ENCODE measurements around the gene SLC27A4. TPM values are rescaled to one million over a fixed set of nuclear protein-coding genes. Genes with fewer than 3 reads are reported as not detected.

SLC27A4 gene
- polyA plus RNA-seq, 4 donors: 23.2 to 162 (median 95.0) TPM

DNA sequence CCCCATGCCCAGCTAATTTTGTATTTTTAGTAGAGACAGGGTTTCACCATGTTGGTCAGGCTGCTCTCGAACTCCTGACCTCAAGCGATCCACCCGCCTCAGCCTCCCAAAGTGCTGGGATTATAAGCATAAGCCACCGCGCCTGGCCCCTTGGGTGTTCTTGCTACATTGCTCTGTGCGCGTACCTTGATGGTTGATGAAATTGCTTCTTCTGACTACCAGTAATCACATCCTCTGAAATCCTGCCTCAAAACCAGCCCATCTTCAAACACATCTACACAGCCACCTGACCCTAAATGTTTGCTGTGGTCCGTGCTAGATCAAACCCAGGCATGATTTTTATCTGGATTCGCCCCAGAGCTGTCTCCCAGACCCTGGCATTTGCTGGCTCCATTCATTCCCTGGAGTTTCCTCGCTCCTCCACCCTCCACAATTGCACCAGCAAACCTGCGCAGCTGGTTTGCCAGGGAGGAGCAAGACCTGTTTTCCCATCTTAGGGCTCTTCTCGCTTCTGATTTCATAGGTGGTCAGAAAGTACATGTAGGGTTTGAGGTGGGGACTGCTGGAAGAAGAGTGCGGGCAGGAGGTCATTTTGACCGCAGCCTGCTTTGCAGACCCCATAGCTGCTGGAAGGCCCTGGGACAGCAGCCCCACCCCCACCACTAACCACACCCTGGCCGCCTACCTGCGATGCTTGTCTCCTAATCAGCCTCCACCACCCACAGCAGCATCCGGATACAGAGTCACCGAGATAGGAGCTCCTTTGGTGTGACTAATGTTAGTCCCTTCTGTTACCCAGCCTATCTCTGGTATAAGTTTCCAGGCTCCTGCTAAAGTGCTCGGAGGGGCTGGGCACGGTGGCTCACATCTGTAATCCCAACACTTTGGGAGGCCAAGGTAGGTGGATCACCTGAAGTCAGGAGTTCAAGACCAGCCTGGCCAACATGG, 41.5 kb upstream of the SLC27A4 start:
- H3K36me3 ChIP-seq (ENCODE audit: control insufficient read depth in 3 of 3, insufficient read depth in 2 of 3, low read depth in 1 of 3, low read length in 3 of 3): peaks cover 0 to 4% (median 0%) of the 10 kb centered on the region in 3 donors
- peak; percentile 38 to 52 for DNase-seq
- no peak for FAIRE-seq
- no peak overlapping the region for H3K4me3 ChIP-seq (ENCODE audit: low read depth in 1 of 3, low read length in 3 of 3)
- peak overlapping the region in 1 of 3 donors; percentile 30 for H3K27ac ChIP-seq (ENCODE audit: low read depth in 1 of 3, low read length in 2 of 3)
- no peaks in the 10 kb centered on the region for H3K9me3 ChIP-seq (ENCODE audit: control insufficient read depth in 2 of 2, insufficient read depth in 1 of 2, low read depth in 1 of 2, low read length in 1 of 2)
- peaks cover 0 to 24% (median 0%) of the 10 kb centered on the region in 3 donors for H3K4me1 ChIP-seq (ENCODE audit: control insufficient read depth in 3 of 3, insufficient read depth in 2 of 3, low read depth in 1 of 3, low read length in 2 of 3)
- no peaks in the 10 kb centered on the region for H3K27me3 ChIP-seq (ENCODE audit: control insufficient read depth in 3 of 3, insufficient read depth in 3 of 3, low read length in 3 of 3)
- WGBS, 3 donors: 37 to 79% (median 51%) methylated on average over 18 to 20 of the region's 20 CpGs

DNA sequence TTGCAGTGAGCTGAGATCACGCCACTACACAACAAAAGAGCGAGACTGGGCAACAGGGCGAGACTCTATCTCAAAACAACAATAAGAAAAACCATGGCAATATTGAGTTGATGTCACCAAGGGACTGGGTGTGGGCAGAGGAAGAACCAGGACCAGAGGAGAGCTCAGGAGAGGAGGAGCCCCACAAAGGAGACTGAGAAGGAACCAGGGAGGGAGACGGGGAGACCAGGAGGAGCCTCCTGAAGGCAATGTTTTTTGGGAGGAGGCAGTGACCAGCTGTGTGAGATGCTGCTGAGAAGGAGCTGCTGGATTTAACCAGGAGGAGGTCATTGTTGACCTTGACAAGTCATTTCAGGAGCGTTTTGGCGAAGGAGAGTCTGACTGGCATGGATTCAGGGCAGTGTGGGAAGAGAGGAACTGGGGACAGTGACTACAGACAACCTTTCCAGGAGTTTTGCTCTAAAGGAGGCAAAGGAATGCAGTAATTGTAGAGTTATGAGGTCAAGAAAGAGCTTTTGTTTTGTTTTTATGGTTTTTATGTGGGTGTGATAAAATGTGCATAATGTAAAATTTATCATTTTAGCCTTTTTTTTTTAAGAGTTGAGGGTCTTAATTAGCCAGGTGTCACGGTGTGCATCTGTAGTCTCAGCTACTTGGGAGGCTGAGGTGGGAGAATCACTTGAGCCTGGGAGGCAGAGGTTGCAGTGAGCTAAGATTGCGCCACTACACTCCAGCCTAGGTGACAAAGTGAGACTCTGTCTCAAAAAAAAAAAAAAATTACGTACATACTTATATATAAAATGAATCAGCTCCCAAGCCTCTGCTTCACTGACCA, 36.0 kb upstream of the SLC27A4 start:
- Histone ChIP-seq H3K27ac (ENCODE audit: low read depth in 1 of 3, low read length in 2 of 3) (no peak overlapping the region), H3K9me3 (ENCODE audit: control insufficient read depth in 2 of 2, insufficient read depth in 1 of 2, low read depth in 1 of 2, low read length in 1 of 2) (no peaks in the 10 kb centered on the region), H3K4me3 (ENCODE audit: low read depth in 1 of 3, low read length in 3 of 3) (no peak overlapping the region), H3K36me3 (ENCODE audit: control insufficient read depth in 3 of 3, insufficient read depth in 2 of 3, low read depth in 1 of 3, low read length in 3 of 3) (peaks cover 0 to 31% (median 4%) of the 10 kb centered on the region in 3 donors), H3K27me3 (ENCODE audit: control insufficient read depth in 3 of 3, insufficient read depth in 3 of 3, low read length in 3 of 3) (no peaks in the 10 kb centered on the region), H3K4me1 (ENCODE audit: control insufficient read depth in 3 of 3, insufficient read depth in 2 of 3, low read depth in 1 of 3, low read length in 2 of 3) (no peaks in the 10 kb centered on the region)
- no peak for FAIRE-seq
- no peak for DNase-seq
- 83 to 86% (median 85%) methylated on average over 9 of the region's 9 CpGs for WGBS, 3 donors

DNA sequence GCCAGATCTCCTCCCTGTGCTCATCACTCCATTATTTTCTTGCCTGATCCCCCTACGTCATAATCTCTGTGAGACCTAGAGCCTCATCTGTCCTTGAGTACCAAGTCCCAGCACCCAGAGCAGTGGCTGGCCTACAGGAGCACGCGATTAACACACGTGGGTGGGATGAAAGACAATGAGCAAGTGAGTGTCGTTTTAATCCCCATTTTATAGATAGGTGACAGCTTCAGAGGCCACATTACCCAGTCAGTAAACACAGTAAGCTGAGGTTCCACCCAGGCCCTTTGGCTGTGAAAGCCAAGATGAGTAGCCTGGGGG, 35.4 kb upstream of the SLC27A4 start:
- Histone ChIP-seq H3K27me3 (ENCODE audit: control insufficient read depth in 3 of 3, insufficient read depth in 3 of 3, low read length in 3 of 3) (no peaks in the 10 kb centered on the region), H3K4me1 (ENCODE audit: control insufficient read depth in 3 of 3, insufficient read depth in 2 of 3, low read depth in 1 of 3, low read length in 2 of 3) (no peaks in the 10 kb centered on the region), H3K27ac (ENCODE audit: low read depth in 1 of 3, low read length in 2 of 3) (no peak overlapping the region), H3K4me3 (ENCODE audit: low read depth in 1 of 3, low read length in 3 of 3) (no peak overlapping the region), H3K36me3 (ENCODE audit: control insufficient read depth in 3 of 3, insufficient read depth in 2 of 3, low read depth in 1 of 3, low read length in 3 of 3) (peaks cover 4 to 37% (median 6%) of the 10 kb centered on the region in 3 donors), H3K9me3 (ENCODE audit: control insufficient read depth in 2 of 2, insufficient read depth in 1 of 2, low read depth in 1 of 2, low read length in 1 of 2) (no peaks in the 10 kb centered on the region)
- 66 to 69% (median 68%) methylated on average over 5 of the region's 5 CpGs for WGBS, 3 donors
- no peak for DNase-seq
- FAIRE-seq: no peak

DNA sequence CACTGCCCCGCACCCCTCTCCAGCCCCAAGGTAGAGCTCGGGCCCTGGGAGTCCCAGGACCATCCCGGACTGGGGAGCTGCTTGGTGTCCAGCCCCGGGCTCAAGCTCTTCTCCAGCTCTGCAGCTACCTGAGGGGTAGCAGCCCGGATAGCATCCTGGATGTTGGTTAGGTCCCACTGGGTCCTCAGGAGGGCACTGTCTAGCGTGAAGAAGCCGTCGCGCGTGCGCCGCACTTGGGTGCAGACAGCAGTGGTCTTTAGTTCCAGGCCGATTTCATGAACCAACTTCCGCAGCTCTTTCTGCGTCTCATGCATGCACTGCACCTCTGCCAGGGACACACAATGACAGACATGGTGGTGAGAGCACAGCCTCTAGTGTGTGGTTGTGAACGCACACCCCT, 30.8 kb upstream of the SLC27A4 start:
- DNase-seq (no peak), FAIRE-seq (no peak)
- no peaks in the 10 kb centered on the region for H3K4me1 ChIP-seq (ENCODE audit: control insufficient read depth in 3 of 3, insufficient read depth in 2 of 3, low read depth in 1 of 3, low read length in 2 of 3)
- H3K27me3 ChIP-seq (ENCODE audit: control insufficient read depth in 3 of 3, insufficient read depth in 3 of 3, low read length in 3 of 3): no peaks in the 10 kb centered on the region
- 95 to 98% (median 95%) methylated on average over 16 of the region's 16 CpGs for WGBS, 3 donors
- H3K4me3 ChIP-seq (ENCODE audit: low read depth in 1 of 3, low read length in 3 of 3): no peak overlapping the region
- H3K9me3 ChIP-seq (ENCODE audit: control insufficient read depth in 2 of 2, insufficient read depth in 1 of 2, low read depth in 1 of 2, low read length in 1 of 2): no peaks in the 10 kb centered on the region
- H3K27ac ChIP-seq (ENCODE audit: low read depth in 1 of 3, low read length in 2 of 3): no peak overlapping the region
- H3K36me3 ChIP-seq (ENCODE audit: control insufficient read depth in 3 of 3, insufficient read depth in 2 of 3, low read depth in 1 of 3, low read length in 3 of 3): peaks cover 8 to 74% (median 24%) of the 10 kb centered on the region in 3 donors

DNA sequence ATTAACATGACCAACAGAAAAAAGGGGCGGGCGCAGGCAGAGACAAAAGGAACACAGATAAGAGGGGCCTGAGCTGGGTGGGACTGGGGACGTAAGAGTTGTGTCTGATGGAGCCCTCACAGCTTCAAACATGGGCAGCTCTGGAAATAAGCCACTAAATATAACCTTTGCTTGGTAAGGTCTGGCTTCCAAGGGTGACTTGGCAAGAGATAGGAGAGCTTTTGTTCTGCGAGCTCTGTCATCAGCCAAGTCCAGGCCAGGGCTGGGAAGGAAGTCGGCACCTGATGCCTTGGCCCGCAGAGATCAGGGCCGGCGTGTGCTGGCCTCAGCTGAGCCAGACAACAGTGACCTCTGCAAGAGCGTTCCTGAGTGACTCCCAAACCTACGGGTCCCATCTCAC, 29.9 kb upstream of the SLC27A4 start:
- no peaks in the 10 kb centered on the region for H3K4me1 ChIP-seq (ENCODE audit: control insufficient read depth in 3 of 3, insufficient read depth in 2 of 3, low read depth in 1 of 3, low read length in 2 of 3)
- FAIRE-seq (no peak), DNase-seq (no peak)
- no peaks in the 10 kb centered on the region for H3K9me3 ChIP-seq (ENCODE audit: control insufficient read depth in 2 of 2, insufficient read depth in 1 of 2, low read depth in 1 of 2, low read length in 1 of 2)
- WGBS, 3 donors: 73 to 87% (median 78%) methylated on average over 10 of the region's 10 CpGs
- H3K27me3 ChIP-seq (ENCODE audit: control insufficient read depth in 3 of 3, insufficient read depth in 3 of 3, low read length in 3 of 3): no peaks in the 10 kb centered on the region
- H3K36me3 ChIP-seq (ENCODE audit: control insufficient read depth in 3 of 3, insufficient read depth in 2 of 3, low read depth in 1 of 3, low read length in 3 of 3): peaks cover 13 to 77% (median 24%) of the 10 kb centered on the region in 3 donors
- H3K4me3 ChIP-seq (ENCODE audit: low read depth in 1 of 3, low read length in 3 of 3): no peak overlapping the region
- no peak overlapping the region for H3K27ac ChIP-seq (ENCODE audit: low read depth in 1 of 3, low read length in 2 of 3)

DNA sequence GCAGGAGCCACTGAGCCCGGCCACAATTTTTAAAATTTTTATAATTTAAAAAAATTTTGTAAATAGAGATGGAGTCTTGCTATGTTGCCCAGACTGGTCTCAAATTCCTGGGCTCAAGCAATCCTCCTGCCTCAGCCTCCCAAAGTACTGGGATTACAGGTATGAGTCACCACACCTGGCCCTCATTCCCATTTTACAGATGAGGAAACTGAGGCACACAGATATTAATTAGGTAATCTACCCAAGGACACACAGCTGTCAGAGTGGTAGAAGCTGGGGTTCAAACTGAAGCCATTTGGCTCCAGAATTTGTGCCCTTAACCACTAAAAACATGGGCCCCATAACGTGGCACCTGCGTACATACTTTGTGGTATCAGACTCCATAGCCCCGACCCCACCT, 25.6 kb upstream of the SLC27A4 start:
- Histone ChIP-seq H3K4me1 (ENCODE audit: control insufficient read depth in 3 of 3, insufficient read depth in 2 of 3, low read depth in 1 of 3, low read length in 2 of 3) (no peaks in the 10 kb centered on the region), H3K27me3 (ENCODE audit: control insufficient read depth in 3 of 3, insufficient read depth in 3 of 3, low read length in 3 of 3) (no peaks in the 10 kb centered on the region), H3K36me3 (ENCODE audit: control insufficient read depth in 3 of 3, insufficient read depth in 2 of 3, low read depth in 1 of 3, low read length in 3 of 3) (peaks cover 21 to 87% (median 21%) of the 10 kb centered on the region in 3 donors), H3K9me3 (ENCODE audit: control insufficient read depth in 2 of 2, insufficient read depth in 1 of 2, low read depth in 1 of 2, low read length in 1 of 2) (no peaks in the 10 kb centered on the region), H3K27ac (ENCODE audit: low read depth in 1 of 3, low read length in 2 of 3) (no peak overlapping the region), H3K4me3 (ENCODE audit: low read depth in 1 of 3, low read length in 3 of 3) (no peak overlapping the region)
- no peak for FAIRE-seq
- 87 to 96% (median 96%) methylated on average over 4 of the region's 4 CpGs for WGBS, 3 donors
- no peak for DNase-seq

DNA sequence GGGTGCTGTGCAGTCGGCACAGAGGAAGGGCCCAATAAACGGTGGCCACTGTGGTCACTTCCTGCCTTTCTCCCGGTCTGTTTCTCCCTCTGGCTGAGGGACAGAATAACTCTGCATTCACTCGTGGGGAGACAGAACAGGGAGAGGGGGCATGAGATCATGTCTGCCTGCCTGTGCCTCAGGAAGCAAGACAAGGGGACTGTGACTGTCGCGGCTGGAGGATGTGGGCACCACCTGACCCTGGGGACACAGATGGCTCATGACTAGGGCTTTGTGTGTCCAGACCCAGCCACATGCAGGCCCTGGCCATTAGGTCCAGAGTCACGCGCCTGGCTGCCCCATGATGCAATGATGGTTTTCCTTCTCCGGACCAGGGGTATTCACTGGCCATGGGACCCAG, 23.9 kb upstream of the SLC27A4 start:
- 79 to 83% (median 81%) methylated on average over 9 of the region's 9 CpGs for WGBS, 3 donors
- no peak for FAIRE-seq
- H3K36me3 ChIP-seq (ENCODE audit: control insufficient read depth in 3 of 3, insufficient read depth in 2 of 3, low read depth in 1 of 3, low read length in 3 of 3): peaks cover 7 to 83% (median 21%) of the 10 kb centered on the region in 3 donors

DNA sequence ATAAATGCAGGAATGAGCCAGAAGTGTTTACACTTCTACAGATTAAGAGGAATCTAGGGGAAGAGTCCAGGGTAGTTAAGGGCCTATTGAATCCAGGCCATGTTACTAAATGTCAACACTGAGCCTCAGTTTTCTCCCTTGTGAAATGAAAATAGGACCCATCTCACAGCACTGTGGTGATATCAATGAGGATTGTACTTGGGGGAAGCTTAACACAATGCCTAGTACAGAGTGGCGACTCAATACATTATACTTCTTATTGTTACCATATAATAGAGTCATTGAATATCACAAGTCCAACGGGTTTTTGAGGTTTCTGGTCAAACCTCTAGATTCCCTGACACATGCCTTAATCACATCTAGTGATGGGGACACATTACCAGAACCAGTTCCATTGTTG, 22.7 kb upstream of the SLC27A4 start:
- no peaks in the 10 kb centered on the region for H3K27me3 ChIP-seq (ENCODE audit: control insufficient read depth in 3 of 3, insufficient read depth in 3 of 3, low read length in 3 of 3)
- FAIRE-seq (no peak), DNase-seq (no peak)
- no peak overlapping the region for H3K4me3 ChIP-seq (ENCODE audit: low read depth in 1 of 3, low read length in 3 of 3)
- peaks cover 0 to 9% (median 0%) of the 10 kb centered on the region in 3 donors for H3K4me1 ChIP-seq (ENCODE audit: control insufficient read depth in 3 of 3, insufficient read depth in 2 of 3, low read depth in 1 of 3, low read length in 2 of 3)
- peaks cover 4 to 78% (median 21%) of the 10 kb centered on the region in 3 donors for H3K36me3 ChIP-seq (ENCODE audit: control insufficient read depth in 3 of 3, insufficient read depth in 2 of 3, low read depth in 1 of 3, low read length in 3 of 3)
- no peak overlapping the region for H3K27ac ChIP-seq (ENCODE audit: low read depth in 1 of 3, low read length in 2 of 3)
- H3K9me3 ChIP-seq (ENCODE audit: control insufficient read depth in 2 of 2, insufficient read depth in 1 of 2, low read depth in 1 of 2, low read length in 1 of 2): no peaks in the 10 kb centered on the region
- WGBS, 3 donors: 68 to 75% (median 72%) methylated on average over 2 of the region's 2 CpGs

More for the DNA sequence above, 23.9 kb upstream of the SLC27A4 start:
- DNase-seq: no peak
- no peaks in the 10 kb centered on the region for H3K9me3 ChIP-seq (ENCODE audit: control insufficient read depth in 2 of 2, insufficient read depth in 1 of 2, low read depth in 1 of 2, low read length in 1 of 2)
- H3K4me1 ChIP-seq (ENCODE audit: control insufficient read depth in 3 of 3, insufficient read depth in 2 of 3, low read depth in 1 of 3, low read length in 2 of 3): peaks cover 0 to 5% (median 0%) of the 10 kb centered on the region in 3 donors
- H3K27me3 ChIP-seq (ENCODE audit: control insufficient read depth in 3 of 3, insufficient read depth in 3 of 3, low read length in 3 of 3): no peaks in the 10 kb centered on the region
- no peak overlapping the region for H3K4me3 ChIP-seq (ENCODE audit: low read depth in 1 of 3, low read length in 3 of 3)
- no peak overlapping the region for H3K27ac ChIP-seq (ENCODE audit: low read depth in 1 of 3, low read length in 2 of 3)

Measured in small intestine (tissue), 7 donors.